COLO829 (cell line): ENCODE data around the gene CCNQ.

Experiments used
- DNase-seq: peaks from one replicate; pipeline ENCODE4 v3.0.0; 2012; ENCODE audit warnings: low spot score

The CCNQ gene

DNA sequence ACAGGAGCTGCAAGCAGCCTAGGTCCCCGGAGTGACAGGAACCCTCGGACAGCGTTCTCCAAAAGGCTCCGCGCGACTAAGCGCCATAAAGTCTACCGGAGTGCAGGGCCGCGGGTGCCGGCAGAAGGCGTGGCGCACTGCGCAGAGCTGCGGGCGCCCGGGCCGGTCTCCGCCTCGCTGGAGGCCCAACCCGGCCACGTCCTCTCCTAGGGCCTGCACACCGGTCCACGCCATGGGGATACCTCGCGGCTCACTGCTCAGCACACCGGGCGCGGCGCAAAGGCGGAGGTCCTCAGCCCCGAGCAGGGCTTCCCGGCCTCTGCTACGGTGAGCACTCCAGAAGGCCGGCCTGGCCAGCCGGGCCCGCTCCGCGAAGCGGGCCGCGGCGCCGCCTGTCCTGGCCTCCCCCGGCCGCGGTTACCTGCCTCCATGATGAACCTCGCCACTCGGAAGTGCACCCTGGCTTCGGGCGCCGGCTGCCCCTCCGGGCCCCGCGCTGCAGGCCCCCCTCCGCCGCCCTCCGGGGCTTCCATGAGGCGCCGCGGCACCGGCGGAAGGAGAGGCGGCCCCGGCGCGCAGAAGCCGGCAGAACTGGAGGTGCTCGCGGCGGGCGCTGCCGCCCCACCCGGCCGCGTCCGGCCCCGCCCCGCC lies at the start of gene CCNQ:
Gene CCNQ (minus strand): TSS at position 599 of the 651 bp plus-strand sequence. CDS start 66 bp downstream, at position 533.
- DNase-seq = no peak

DNA sequence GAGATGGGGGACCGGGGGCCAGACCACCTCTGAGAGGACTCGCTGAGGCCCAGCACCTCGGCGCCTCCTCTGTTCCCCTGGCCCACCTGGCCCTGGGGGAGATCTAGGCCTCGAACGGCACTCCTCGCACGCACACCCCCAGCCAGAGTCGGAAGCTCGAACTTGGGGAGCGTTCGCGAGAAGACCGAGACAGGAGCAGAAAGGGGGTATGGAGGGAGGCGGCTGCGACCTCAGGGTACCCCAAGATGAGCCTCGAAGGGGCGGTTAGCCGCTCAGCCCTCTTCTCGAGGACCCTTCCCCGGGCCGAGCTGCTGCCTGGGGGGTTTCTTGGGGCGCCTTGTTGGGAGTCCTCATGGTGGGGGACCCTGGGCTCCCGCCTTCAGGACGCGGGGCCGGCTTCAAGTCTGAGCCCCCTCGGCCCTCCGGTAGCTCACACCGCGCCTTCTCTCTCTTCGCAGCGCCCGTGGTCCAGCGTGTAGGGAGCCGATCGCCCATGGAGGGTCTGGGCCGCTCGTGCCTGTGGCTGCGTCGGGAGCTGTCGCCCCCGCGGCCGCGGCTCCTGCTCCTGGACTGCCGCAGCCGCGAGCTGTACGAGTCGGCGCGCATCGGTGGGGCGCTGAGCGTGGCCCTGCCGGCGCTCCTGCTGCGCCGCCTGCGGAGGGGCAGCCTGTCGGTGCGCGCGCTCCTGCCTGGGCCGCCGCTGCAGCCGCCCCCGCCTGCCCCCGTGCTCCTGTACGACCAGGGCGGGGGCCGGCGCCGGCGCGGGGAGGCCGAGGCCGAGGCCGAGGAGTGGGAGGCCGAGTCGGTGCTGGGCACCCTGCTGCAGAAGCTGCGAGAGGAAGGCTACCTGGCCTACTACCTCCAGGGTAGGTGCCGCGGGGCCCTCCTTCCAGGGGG lies 48.8 kb upstream of the CCNQ start:
- DNase-seq = no peak

DNA sequence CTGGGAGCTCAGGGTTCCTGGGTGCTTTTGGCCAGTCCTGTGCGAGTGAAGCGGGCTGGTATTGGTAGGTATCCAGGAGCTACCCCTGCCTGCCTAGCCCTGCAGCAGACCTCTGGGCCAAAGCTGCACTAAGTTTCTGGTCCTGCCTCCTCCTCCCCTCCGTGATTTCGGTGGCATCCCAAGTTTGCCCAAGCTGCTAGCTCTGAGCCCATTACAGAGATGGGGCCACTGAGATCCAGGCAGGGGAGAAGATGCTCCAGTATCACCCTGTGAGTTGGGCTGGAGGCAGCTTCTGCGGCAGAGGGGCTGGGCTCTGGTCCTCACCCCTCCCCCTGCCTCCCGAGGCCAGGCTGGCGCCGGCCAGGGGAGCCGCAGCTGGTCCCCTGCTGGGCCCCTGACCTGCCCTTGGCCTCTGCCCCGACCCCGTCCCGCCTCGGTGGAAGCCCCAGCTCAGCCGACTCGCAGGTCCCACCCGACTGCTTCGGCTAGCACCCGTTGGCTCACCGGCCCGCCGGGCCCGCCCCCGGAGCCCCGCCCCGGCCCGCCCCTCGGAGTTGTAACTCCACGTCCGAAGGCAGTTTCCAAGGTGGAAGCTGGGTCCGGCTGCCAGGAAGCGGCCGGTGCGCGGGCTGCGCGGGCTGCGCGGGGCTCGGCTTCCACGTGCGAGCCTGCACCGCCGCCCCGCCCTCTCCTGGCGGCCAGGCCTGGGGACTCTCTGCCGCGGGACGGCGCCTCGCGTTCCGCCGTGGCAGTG lies 47.9 kb upstream of the CCNQ start, which contains the start of gene DUSP9:
Gene DUSP9 (plus strand): TSS at position 584 of the 754 bp plus-strand sequence. CDS start 751 bp downstream, outside the sequence.
- DNase-seq = no peak

- DNase-seq = no peak
Observed at GRCh38 chrX:153645921-153646488, 47.1 kb upstream of the CCNQ start.

DNA sequence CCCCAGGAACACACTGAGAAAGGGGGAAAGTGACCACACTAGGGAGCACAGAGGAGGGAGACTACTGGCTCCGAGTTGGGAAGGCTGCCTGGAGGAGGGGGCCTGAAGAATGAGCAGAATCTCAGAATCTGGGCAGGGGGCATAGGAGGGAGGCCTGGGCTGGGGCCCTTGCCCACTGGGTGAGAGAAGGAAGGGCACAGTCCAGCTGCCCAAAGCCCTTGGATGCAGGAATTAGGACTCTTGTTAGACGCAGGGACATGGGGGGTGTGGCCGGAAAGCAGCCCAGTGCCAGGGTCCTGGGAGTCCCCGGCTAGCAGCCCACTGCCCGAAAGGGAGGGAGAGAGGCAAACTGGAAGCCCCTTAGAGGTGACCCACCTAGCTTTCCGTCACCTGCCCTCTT lies 46.2 kb upstream of the CCNQ start:
- no peak for DNase-seq

DNA sequence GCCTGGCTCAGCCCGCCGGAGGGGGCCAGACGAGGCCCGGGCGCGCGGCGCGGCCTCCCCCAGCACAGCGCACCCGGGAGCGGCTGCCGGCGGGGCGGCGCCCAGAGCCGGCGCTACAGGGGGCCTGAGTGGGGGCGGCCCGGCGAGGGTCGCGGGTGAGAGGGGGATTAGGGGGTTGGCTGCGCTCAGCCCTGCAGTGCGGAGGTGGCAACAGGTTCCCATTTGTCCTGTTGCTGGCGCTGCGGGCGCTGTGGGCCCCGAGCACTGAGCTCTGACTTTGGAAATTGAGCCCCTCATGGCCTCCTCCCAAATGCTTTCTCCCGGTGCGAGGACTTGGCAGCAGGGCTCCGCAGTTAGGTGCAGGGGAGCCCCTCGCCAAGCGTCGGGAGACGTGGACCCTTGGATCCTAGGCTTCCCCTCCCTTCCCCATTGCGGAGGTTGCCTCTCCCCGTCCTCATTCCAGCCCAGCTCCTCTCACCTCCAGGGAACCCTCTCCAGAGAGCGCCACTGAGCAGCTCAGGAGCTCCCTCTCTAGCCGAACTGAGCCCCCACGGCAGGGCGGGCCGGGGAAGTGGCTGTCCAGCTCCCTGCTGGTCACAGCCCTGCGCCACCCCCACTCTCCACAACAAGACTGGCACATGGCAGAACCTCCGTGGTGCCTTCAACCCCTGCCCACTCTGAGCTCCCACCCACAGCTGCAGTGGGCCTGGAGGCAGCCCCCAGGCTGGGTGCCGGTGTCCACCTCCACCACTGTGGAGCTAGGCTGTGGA lies 45.6 kb upstream of the CCNQ start:
- no peak for DNase-seq

- DNase-seq = peak; percentile 47
Observed at GRCh38 chrX:153643431-153644351, 44.8 kb upstream of the CCNQ start.

DNA sequence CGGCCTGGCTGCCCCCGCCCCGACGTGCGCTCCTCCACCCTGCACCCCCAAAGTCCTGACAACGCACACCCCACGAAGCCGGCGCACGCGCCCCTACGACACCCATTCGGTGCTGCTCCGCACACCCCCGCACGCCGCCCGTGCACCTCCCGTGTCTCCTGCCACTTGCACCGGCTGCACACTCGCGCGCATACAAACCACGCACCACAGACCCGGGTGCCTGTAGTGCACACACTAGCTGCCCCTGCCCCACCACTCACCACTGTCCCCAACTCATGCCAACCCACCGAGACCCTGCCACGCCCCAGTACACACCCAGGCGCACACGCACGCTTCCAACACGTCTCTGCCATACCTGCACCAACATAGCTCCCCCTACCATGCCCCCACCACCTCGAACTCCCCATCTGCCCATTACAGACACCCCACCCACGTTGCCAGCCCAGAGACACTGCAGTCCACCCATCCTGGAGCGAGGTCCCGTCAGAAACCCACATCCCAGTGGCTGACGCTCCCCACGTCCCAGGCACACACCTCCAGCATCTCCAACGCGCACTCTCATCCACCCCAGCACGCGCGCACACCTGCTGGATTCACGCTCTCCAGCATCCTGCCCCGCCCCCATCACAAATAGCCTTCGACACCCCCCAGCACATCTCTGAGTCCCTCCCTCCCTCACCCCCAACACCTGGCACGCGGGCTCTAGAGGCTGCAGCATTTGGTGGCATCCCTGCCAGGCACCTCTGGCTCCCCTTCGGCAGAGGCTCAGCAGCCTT lies 43.9 kb upstream of the CCNQ start:
- no peak for DNase-seq

DNA sequence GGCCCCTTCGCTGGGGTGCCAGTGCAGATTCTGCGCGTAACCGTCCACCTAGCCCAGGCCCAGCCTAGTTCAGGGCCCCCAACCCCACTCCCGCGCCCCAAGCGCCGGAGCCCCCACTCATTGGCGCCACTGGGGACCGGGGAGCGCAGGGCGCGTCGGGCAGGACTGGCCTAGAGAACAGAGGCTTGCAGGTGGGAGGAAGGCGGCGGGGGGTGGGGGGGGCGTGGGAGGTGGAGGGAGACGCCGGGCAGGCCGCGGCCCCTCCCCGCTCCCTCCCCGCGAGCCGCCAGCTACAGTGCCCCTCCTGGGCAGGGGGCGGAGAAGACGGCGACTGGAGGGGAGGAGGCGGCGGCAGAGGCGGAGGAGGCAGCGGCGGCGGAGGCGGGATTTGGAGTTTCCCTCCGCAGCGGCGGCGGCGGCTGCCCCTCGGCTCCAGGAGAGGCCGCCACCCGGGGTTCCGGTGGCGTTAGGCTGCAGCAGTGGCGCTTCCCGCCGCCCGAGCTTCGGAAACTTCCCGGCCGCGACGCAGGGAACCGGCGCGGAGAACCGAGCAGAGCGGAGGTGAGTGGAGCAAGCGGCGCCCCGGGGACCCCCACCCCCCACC lies 43.2 kb upstream of the CCNQ start:
- no peak for DNase-seq

DNA sequence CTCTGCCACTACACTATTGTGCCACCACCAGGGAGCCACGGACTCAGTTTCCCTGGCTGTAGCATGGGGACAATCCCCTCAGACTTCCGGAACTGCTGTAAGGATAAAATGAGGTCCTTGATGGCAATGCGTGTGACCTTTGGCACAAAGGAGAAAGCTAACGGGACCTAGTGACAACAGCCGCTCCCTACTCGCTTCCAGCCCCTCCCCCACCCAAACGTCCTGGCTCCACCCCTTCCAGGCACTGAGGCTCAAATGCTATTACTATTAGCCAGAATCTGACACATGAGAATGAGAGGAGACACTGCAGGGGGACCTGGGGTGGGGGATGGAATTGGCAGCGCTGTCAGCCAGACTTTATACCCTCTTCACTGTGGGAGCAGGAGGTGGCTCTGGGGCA lies 42.7 kb upstream of the CCNQ start:
- DNase-seq = no peak

GRCh38 chrX:153640736-153641575 lies 42.0 kb upstream of the CCNQ start:
- DNase-seq = no peak

GRCh38 chrX:153640045-153640686 lies 41.2 kb upstream of the CCNQ start:
- DNase-seq = no peak

DNA sequence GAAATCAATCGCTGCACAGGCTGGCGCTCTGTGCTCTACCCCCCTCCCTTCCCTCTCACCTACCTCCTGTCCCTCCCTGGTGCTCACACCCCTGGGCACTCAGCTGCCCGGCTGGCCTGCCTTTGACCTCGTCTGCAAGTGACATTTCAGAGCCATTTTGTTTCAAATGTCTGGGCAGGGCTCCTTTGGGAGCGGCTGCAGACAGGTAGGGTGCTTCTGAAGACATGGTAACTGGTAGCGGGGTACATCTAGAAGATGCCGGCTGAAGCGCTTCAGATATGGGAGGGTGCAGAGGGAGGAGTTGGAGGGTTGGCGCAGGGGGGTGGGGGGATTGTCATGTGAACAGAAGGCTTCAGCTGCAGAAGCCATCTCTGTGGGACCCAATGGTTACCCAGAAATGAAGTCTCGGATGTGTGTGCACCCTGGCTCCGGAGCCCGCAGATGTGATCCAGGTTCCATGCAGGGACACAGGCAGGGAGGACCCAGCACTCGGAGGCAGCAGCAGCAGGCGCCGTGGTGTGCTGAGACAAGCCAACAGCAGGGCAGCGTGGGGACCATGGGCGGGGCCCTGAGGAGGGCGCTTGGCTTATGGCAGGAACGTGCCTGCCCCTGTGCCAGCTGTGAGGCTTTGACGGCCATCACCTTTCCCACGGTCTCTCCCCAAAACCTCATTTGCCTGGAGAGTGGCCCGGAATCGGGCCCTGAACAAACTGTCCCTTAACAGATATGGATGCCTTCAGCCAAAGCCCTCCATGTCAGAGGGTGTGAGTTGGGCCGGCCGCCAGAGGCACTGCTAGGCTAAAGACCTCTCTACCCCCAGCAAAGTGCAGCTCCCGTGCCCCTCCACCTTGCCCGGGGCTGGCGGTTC lies 40.5 kb upstream of the CCNQ start:
- DNase-seq = no peak

GRCh38 chrX:153638436-153639176 lies 39.7 kb upstream of the CCNQ start:
- DNase-seq = no peak

DNA sequence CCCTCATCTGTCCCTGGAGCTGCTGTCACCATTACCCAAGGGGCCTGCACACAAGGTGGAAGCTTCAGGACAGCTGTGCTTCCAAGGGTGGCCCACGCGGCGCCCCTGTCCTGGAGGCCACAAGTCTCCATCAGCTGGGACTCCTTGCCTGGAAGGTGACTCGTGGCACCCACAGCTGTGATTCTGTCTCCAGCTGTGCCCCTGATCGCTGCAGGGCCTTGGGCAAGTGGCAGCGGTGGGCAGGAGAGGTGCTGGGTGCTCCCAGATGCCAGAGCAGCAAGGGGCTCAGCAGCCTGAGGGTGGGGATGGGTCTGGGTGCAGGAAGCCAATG lies 39.1 kb upstream of the CCNQ start:
- no peak for DNase-seq
